Gastrocnemius medialis (tissue), 4 donors: ENCODE results near the gene GDF9.

Source experiments
- CTCF ChIP-seq, 5 experiments: fragments of 450-650 bp in 3 of 5; fragments of 200-600 bp in 2 of 5; sonication (generic) in 2 of 5; IDR thresholded peaks in 4 of 5; conservative IDR thresholded peaks in 1 of 5; 1 replicate in 4 of 5; 2 replicates in 1 of 5; pipeline ENCODE4 v1.5.1; 2016 to 2019; ENCODE audit warnings: antibody characterized with exemption in 5 of 5, mild to moderate bottlenecking in 3 of 5, moderate library complexity in 3 of 5
- POLR2A ChIP-seq, 2 donors: fragments of 450-650 bp; IDR thresholded peaks; one replicate each; pipeline ENCODE4 v1.6.1; 2017; ENCODE audit warnings: antibody characterized with exemption in 2 of 2, mild to moderate bottlenecking in 2 of 2, moderate library complexity in 2 of 2

GRCh38 chr5:132889501-132889900 is 23.2 kb upstream of the GDF9 start:
- TF ChIP-seq CTCF (IDR thresholded peaks at IDR 0.05 in 4 of 5, conservative IDR thresholded peaks at IDR 0.05 in 1 of 5) = no peak
- TF ChIP-seq POLR2A (IDR thresholded peaks at IDR 0.05) = no peak
